Daoy (cell line): Measurements from ENCODE around the gene PDGFC. TPM values are rescaled to one million over a fixed set of nuclear protein-coding genes. Genes with fewer than 3 reads are reported as not detected.

Experiments
- DNase-seq: peaks from one replicate; pipeline ENCODE4 v3.0.0-alpha.2; 2015; ENCODE audit warnings: low read depth
- total RNA-seq: library from RNA; depleted of rRNA; stranded (reverse); fragments of >200 nt; shearing (Covaris generic); gene quantifications from 2 replicates; pipeline ENCODE4 v1.2.3, GENCODE V29; 2014

Gene PDGFC
- total RNA-seq, 1 experiment from 2014 or later = 34.0 TPM

GRCh38 chr4:156782491-156782890, 189.1 kb downstream of the PDGFC start:
- no peak for DNase-seq

GRCh38 chr4:156781852-156782251, 189.7 kb downstream of the PDGFC start:
- DNase-seq = peak; percentile 26

DNA sequence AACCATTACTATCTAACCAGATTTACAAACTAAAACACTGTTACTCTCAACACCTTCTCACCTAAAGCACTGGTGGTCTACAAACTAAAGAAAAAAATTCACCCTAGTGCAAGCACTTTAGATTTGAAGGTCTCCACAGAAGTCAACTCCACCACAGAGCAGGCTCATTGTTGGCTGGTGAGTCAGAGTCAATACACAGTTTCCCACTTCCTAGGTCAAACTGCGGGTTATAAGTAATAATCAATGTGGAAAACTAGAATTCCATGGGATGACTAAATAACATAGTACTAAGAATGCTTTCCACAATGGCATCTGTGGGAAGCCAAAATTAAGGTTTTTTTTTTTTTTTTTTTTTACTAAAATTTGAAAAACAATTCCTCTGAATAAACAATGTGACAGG, 191.8 kb downstream of the PDGFC start:
- peak; percentile 72 for DNase-seq

GRCh38 chr4:156779042-156779441, 192.6 kb downstream of the PDGFC start:
- peak; percentile 17 for DNase-seq

DNA sequence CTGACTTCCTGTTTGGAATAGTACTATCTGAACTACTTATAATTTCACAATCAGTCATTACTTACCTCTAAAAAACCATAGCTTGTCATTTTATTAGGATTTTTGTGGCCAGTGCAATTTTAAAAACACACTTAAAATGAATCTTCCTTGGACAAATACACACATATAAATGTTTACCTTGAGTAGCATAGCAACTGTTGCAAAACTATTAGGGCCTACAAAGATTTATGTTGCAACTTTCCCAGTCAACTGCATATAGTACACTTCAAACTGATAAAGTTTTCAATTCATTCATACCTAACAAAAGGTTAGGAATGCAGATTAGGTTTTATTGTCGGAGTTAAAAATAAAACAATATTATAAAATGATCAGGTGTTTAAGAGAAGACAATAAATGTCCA, 193.0 kb downstream of the PDGFC start:
- DNase-seq = no peak

GRCh38 chr4:156778093-156778492, 193.5 kb downstream of the PDGFC start:
- DNase-seq = no peak

GRCh38 chr4:156775813-156776212, 195.8 kb downstream of the PDGFC start:
- DNase-seq = no peak

GRCh38 chr4:156774422-156774821, 197.2 kb downstream of the PDGFC start:
- DNase-seq = peak; percentile 64

- DNase-seq = no peak
These were observed 197.8 kb downstream of the PDGFC start for GRCh38 chr4:156773648-156774357.

- peak; percentile 36 for DNase-seq
These were observed 200.3 kb downstream of the PDGFC start for GRCh38 chr4:156771171-156771837.

DNA sequence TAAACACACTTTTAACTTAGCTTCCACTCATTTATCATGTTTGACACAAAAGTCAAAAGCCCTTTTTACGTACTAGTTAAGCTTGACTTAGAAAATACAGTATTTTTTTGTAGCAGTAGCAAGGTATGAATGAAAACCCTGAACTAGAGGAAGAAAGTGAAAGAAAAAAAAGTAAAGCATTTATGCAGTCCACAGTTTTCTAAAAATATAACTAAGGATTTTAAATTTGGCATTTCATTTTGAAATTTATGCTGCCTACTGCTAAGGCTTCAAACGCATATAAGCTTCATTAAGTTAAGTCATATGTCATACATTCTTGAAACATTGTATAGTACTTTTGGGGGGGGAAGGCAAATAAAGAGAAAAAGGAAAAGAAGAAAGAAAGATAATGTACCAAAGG, 201.5 kb downstream of the PDGFC start:
- no peak for DNase-seq

DNA sequence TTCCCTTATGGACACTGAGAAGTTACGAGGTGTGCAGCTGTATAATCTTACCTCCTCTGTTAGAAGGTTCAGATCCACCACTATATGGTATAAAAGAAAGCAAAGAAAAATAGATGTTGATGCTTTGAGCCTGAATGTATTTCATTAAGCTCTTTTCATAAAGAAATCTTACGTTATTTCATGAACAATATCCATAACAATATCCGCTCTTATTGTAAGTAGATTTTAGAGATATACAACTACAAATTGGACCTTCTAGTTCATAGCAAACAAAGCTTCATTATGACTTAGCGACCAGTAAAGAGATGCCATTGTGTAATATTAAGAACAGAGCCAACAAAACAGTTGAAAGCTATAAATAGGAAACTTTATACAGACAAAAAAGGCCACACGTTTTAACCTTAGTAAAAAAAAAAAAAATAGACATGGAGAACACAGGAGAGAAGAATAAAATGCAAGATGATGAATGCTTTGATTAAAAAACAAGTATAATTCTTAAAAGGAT, 203.6 kb downstream of the PDGFC start:
- no peak for DNase-seq

DNA sequence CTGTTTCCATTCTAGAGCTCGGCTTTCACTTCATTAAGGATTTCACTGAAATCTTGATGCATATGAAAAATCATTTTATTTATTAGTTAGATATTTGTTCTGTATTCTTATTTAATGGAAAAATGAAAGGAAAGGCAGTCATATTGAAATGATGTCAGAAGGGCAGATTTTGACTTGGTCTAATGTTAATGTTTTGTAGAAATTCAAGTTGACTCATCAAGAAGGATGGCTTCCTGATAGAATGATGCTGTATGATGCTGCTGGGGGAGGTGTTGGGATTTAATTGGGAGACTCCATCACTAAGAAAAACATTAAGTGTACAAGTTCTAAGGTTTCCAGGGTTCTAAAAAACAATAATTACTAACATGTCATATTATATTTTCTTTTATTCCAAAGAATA, 204.8 kb downstream of the PDGFC start:
- DNase-seq = no peak

DNA sequence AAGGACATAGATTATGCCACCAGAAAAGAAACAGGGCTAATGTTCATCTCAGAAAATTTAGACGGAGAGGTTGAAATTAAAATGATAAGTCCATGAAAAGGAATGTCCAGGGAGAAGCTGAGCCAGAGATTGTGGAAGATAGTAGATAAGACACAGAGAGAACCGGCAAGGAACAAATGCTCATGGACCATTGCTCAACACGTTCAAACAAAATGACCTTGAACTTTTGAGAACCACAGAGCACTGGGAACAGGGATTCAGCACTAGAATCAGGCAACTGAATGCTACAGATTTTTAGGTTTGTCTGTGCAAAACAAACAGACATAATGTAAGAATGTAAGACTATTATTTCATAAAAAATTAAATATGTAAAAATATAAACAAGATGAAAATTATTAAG, 206.3 kb downstream of the PDGFC start:
- DNase-seq = no peak

- DNase-seq = no peak
These were observed 206.8 kb downstream of the PDGFC start for GRCh38 chr4:156764846-156765245.

- no peak for DNase-seq
These were observed 207.5 kb downstream of the PDGFC start for GRCh38 chr4:156764145-156764544.

- no peak for DNase-seq
These were observed 208.1 kb downstream of the PDGFC start for GRCh38 chr4:156763511-156763910.

- DNase-seq = no peak
These were observed 208.7 kb downstream of the PDGFC start for GRCh38 chr4:156762851-156763250.

GRCh38 chr4:156756118-156756517, 215.5 kb downstream of the PDGFC start:
- DNase-seq = no peak

GRCh38 chr4:156754832-156755570, 216.6 kb downstream of the PDGFC start:
- no peak for DNase-seq

GRCh38 chr4:156751486-156751885, 220.1 kb downstream of the PDGFC start:
- DNase-seq = no peak
